GM21576 (cell line): ENCODE results near the gene DNAJC18.
A peak's percentile ranks its signal among the peaks of the same experiment; 100 is the strongest.
"Not testable (repeated sequence)": the region's sequence is repeated elsewhere in the genome, so short reads cannot be mapped to it uniquely, and the experiment has no call there.

ENCODE experiments used
- ATAC-seq: cut with Tn5 transposase; IDR thresholded peaks from one replicate; pipeline ENCODE4 v1.9.1; 2021; ENCODE audit warnings: mild to moderate bottlenecking, moderate library complexity; ENCODE audit not compliant: unreplicated experiment

The DNAJC18 gene

DNA sequence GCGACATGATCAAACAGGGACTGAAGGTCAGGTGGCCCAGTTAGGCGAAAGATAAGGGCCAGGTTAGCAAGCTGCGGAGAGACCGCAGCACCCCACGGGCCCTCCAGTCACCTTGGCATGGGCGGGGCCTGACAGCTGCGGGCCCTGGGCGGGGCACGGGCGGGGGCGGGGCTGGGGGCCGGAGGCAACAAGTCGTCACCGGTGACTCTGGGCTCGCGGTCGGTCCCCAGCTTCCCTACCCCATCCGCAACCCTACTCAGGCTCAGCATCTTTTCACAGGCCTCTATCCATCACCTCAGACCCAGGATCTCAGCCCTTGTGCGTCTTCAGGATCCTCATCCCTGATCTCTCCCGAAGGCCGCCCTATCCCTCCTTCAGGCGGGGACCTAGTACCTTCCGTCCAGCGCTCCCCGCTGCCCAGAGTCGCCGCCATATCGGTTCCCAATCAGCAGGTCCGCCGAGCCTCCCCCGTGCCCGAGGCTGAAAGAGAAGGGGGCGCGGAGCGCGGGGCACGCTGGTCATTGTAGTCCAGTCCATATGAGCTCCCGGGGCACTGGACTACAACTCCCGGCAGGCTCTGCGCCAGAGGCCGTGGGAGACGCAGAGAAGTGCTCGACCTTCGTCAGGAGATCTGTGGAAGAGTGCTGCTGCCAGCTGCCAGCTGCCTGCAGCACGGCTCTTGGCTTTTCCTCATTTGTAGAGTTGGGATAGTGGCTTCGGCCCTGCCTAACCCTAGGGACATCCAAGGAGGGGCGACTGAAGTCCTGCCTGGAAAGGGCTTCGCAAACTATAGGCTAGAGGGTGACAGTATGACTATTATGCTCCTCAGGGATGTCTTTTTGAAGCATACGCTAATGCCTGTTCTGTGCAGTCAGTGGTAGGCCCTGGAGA, at the start of gene DNAJC18:
TSS of gene DNAJC18 (minus strand) at position 513 of the 891 bp plus-strand sequence. CDS start at position 433, 80 bp downstream.
- peak; percentile 89 for ATAC-seq

DNA sequence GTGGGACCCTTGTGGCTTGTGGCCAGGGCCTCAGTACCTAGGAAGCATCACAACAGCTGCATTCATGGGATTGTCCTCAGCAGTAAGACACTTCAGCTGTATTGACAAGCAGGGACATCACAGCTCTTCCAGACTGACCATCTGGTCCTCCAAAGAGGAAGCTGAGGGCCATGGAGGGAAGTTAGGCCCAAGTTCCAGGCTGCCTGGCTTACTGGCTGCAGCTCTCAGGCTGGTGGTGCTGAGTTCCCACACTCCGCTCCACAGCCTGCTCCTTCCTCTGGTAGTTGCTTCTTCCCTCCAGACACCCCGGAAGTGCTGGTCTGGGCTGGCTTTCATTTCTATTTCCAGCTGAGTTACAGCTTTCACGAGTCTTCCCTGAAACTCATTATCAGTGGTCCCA, 48.9 kb upstream of the DNAJC18 start:
- ATAC-seq, result no peak

DNA sequence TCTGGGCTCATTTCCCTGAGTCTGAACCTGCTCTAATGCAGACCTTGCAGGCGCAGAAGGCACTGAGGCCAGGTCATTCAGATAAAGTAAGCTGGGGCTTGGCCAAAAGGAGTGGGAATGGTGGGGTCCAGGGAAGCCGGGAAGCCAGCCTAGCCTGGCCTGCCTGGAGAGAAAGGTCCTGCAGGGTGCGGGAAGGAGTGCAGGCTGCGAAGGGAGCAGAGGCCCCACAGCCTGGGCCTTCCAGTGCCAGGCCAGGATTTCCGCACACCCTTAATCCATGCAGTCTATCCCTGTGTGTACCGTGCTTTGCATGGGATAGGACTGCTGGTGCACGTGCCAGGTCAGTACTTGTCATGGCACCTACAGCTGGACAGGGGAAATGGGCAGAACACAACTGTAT, 46.9 kb upstream of the DNAJC18 start:
- ATAC-seq, result no peak

DNA sequence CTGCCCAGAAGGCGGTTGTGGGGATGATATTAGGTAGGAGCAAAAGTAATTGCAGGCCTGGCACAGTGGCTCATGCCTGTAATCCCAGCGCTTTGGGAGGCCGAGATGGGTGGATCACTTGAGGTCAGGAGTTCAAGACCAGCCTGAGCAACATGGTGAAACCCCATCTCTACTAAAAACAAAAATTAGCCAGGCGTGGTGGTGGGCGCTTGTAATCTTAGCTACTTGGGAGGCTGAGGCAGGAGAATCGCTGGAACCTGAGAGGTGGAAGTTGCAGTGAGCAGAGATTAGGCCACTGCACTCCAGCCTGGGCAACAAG, 43.5 kb upstream of the DNAJC18 start:
- not testable (repeated sequence) for ATAC-seq

DNA sequence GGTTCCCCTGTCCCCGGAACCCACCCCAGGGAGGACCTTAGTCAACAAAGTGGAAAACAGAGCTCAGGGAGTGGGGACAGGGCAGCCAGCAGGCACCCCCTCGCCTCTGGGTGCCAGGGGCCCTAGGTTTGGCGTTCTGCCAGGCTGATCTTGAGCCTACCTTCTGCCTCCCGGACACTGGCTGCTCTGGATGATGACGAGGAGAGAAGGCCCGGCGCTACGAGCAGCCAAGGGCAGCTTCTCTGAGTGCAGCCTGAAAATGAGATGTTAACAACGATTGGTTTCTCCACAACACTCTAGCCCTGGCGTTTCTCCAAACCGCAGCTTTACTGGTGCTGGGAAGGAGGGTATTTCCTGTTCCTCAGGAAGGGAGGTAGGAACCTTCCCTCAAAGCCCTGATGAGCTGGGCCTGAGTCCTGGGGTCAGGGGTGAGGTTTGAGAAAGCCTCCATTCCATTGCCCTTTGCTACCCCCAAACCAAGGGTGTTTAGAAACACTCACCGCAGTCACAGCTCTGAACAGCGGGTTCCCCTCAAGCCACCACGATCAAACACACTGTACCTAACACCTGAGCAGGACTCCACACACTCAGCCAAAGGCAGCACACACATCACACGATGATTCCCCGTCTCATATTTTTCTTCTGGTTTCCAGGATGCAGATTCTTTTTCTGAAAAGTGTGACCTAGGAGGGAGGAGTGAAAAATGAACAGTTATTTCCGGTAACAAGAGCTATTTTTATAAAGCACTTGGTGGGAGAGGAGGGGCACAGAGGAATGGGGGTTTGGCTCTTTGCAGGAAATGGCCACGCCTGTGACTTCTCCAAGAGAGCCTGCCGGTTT, 42.9 kb upstream of the DNAJC18 start, which contains the start of gene STING1:
TSS of gene STING1 (minus strand) at position 709 of the 840 bp plus-strand sequence. CDS start 1,054 bp downstream, outside the sequence.
- no peak for ATAC-seq

DNA sequence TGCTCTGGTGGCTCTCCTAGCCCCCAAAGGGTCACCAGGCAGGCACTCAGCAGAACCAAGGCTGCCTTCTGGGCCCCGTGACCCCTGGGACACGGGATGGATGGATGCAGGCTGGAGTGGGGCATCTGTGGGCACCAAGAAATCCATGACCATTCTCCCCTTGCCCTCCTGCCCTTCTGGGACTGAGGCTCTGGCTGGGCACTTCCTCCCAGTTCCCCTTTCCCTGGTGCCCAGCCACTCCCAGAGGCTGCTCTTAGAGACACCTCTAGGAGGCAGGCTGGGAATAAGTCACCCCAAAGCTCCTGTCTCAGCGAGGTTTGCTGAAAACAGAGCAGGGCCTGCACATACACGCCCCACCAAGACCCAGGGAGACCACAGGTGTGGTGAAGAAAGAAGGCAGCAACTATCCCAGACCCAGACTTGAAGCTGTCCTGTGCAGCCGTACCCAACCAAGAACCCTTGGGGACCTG, 42.3 kb upstream of the DNAJC18 start:
- ATAC-seq, result no peak

DNA sequence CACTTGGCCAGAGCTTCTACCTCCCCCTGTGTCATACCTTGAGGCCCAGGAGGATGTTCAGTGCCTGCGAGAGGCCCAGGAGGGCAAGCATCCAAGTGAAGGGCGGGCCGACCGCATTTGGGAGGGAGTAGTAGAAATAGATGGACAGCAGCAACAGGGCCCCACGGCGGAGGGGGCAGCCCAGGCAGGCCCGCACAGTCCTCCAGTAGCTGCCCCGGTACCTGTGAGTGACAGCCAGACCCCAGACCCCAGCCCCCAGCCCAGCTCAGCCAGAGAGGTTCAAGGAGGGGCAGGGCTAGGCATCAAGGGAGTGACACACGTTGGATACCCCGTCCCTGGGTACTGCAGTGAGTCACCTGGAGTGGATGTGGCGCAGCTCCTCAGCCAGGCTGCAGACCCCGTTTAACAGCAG, 41.8 kb upstream of the DNAJC18 start:
- ATAC-seq, result no peak

DNA sequence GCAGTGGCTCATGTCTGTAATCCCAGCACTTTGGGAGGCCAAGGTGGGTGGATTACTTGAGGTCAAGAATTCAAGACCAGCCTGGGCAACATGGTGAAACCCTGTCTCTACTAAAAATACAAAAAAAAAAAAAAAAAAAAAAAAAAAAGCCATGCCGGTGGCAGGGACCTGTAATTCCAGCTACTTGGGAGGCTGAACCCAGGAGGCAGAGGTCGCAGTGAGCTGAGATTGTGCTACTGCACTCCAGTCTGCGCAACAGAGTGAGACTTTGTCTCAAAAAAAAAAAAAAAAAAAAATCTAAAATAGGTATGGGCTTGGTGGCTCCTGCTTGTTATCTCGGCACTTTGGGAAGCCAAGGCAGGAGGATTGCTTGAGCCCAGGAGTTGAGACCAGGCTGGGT, 40.4 kb upstream of the DNAJC18 start:
- ATAC-seq, result not testable (repeated sequence)

DNA sequence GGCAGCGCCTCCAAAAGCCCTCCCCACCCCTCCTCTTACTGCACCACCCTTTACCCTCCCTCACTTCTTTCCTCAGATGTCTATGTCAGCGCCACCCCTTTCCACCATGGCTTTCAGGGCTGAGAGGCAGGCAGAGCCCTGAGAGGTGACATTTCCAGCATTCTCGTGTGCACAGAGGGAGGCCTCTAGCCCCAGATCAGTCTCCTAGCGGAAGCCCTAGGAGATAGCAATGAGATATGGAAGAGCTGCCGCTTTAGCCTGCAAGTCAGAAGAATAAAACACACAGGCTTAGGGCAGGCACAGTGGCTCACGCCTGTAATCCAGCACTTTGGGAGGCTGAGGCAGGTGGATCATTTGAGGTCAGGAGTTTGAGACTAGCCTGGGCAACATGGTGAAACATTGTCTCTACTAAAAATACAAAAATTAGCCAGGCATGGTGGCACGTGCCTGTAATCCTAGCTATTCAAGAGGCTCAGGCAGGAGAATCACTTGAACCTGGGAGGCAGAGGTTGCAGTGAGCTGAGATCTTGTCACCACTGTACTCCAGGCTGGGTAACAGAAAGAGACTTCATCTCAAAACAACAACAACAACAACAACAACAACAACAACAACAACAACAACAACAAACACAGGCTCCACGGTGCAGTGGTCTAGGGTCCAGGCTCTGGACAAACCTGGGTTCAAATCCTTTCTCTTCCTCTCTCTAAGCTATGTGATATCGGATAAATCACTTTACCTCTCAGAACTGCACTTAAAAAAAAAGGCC, 39.5 kb upstream of the DNAJC18 start:
- ATAC-seq, result not testable (repeated sequence)

DNA sequence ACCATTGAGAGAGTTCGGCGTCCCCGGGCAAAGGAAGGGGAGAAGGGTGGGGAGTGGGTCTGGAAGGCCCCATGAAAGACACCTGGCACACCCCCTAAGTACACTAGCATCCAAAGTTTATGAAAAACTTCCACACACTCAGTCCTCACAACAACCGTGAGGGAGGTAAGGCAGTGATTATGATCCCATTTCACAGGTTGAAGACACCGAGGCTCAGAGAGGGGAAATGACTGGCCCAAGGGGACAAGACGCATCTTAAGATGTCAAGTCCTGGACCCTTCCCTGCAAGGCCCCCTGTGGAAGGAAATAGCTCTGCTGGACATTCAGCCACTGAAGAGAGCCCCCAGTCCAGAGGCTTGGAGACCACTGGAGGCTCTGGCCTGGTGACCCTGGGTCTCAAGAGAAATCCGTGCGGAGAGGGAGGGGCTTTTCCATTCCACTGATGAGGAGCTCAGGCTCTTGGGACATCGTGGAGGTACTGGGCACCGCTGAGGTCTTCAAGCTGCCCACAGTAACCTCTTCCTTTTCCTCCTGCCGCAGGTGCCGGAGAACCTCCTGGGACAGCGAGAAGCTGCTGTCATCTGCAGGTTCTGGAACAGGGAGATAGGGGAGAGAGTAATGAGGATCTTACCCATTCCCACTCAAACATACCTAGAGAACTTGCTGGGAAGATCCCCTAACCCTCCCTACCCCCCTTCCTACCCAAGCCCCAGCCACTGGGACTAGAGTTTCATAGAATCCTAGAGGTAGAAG, 36.7 kb upstream of the DNAJC18 start:
- ATAC-seq, result no peak

DNA sequence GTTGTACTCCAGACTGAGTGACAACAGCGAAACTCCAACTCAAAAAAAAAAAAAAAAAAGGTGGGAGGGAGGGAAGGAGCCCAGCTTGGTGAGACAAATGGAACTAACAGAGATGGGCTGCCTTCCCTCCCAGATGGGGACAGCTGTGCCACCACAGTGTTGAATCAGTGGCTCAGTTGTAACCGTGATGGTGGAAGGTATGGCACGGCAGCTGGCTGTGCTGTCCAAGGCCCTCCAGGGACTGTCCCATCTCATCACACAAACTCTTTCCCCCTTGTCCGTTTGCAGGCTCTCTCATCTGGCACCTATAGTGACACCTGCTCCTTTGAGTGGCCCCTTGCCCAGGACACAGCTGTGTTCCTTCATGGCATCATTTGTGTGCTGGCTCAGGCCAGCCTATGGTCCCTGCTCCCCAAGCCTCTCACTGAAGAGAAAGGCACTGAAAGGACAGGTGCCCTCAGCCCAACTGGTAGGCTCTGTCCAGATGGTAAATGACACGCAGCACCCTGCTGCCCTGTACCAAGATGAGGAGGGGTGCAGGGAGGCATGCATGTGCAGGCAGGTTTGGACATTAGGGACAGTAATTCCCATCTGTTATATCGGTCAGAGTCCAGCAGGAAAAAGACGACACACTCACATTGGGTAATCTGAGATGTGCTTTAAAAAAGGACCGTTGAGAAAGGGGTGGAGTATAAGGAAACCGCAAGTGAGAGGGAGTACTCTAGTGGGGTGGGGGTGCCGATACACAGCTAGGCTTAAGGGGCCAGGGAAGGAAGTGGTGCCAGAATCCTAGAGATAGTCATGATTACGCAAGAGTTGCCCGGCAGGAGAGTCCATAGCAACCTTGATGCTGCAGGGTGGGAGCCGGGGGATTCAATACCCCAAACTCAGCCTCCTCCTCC, 35.8 kb upstream of the DNAJC18 start:
- no peak for ATAC-seq

DNA sequence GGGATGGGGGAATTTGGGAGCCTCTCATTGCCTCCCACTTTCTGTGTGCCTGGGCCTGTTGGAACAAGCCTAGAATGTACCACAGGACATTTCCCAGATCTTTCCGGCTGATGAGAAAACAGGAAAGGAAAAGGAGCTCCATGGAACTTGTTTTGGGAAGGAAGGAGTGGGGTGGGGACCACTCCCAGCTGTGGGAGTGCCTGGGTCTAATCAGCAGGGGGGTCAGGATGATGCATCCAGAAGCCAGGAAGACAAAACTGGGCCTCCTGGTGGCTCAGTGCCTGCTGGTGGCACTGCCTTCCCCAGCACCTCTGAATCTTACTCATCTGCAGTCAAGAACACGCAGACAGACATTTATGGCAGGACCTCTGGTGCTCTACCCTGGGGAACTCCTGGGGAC, 34.2 kb upstream of the DNAJC18 start:
- no peak for ATAC-seq

DNA sequence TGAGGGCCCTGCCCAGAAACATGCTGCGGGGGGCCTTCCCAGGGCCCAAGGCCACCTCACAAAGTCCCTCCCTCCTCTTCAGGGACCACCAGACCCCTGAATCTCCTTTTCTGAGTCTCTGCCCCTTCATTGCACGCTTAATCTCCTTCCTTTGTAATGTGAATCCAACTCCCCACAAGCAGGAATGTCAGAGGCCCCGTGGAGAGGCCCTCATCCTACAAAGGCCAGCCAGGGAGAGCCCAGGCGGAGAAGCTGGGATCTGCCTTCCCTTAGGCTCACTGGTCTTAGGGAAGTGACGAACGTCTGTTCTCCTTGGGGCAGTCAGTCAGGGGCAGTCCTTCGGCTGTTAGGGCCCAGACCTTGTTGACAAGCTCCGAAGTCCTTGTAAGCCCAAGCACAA, 33.8 kb upstream of the DNAJC18 start:
- ATAC-seq, result no peak

DNA sequence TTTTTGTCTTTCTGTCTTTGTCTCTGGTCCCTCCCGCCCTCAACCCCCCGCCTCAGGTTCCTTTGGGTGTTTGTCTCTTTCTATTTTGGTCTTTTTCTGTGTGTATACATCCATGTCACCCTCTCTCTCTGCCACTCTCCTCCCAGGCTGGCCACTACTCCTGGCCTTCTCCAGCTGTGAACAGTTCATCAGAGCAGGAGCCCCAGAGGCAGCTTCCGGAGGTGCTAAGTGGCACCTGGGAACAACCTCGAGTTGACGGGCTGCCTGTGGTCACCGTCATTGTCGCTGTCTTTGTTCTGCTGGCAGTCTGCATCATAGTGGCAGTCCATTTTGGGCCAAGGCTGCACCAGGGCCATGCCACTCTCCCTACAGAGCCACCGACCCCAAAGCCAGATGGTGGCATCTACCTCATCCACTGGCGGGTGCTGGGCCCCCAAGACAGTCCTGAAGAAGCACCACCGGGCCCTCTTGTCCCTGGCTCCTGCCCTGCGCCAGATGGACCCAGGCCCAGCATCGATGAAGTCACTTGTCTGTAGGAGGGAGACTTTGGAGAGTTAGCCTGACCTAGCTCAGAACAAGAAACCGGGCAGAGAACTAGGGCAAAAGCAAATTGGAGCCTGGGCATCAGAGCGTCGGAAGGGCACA, 33.2 kb upstream of the DNAJC18 start:
- no peak for ATAC-seq

DNA sequence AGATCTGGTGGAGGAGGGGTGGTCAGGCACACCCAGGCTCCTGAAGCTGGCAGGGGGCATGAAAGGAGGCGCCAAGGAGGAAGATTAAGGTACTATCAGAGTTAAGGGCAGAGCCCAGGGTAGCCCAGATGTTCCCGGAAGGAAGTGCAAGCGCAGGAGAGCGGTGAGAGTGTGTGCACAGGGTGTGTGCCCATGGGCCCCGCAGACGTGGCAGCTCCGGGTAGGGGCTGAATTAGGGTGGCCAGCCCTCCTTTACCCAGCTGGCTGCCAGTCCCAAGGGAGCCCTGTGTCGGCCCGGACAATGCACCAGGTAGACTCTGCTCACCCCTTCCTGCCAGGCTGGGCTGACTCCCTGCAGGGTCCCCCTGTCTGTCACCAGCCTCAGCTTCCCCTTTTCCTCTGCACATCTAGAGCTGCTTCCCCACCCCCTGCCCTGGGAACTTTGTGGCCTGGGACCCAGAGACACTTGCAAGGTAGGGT, 31.5 kb upstream of the DNAJC18 start, which contains the start of gene SMIM33:
TSS of gene SMIM33 (plus strand) at position 184 of the 480 bp plus-strand sequence. CDS start at position 302, 118 bp downstream.
- no peak for ATAC-seq

DNA sequence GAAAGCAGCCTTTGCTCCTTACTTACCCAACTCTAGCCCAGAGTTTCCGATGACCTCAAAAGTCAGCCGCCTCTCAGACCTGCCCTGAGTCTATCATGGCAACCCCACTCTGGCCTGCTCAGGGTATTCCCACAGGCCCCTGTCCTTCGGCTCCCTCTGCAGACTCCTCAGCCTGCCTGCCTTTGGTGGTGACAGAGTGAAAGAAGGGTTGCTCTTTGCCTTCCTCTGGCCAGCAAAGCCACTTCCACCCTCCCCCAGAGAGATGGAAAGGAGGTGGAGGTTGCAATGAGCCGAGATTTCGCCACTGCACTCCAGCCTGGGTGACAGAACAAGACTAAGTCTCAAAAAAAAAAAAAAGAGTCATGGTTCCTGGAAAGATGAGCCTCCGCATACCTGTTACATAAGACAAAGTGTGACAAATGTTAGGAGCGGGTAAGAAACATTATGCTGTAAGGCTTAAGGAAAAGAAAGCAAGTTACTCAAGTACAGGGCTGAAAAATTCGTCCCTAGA, 29.2 kb upstream of the DNAJC18 start:
- ATAC-seq, result no peak

DNA sequence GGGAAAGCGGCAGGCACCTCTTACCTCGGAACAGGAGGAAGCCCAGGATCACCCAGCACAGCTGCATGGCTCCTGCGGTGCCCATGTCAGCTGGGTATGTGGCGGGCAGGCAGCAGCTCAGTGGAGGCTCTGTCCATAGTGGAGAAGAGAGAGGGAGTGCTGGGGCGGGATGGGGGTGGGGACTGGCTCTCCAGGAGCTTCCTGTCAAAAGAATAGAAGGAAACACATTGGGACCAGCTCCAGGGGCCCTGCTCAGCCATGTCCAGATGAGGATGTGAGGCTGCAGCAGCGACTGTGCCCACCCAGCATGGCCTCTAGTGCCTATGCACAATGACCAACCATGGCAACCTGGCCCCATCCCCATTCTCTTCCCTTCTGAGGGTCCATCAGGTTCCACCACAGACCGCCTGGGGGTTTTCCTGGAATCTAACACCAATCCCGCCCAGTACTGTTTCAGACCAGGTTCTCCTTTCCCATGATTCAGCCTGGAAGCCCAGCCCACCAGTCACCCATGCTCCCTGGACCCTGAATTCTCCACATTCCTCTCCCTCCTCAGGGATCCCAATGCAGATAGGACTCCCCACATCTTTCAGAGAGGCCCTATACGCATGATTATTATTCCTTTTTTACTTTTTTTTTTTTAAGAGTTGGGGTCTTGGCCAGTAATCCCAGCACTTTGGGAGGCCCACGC, 23.4 kb upstream of the DNAJC18 start, which contains the start of gene ECSCR:
TSS of gene ECSCR (minus strand) at position 158 of the 691 bp plus-strand sequence. CDS start at position 85, 73 bp downstream.
- ATAC-seq, result no peak
